Epidermal melanocyte (primary cell): ENCODE measurements around the gene DHPS.
"Not testable (repeated sequence)": the region's sequence is repeated elsewhere in the genome, so short reads cannot be mapped to it uniquely, and the experiment has no call there.

Experiments used
- DNase-seq: peaks from one replicate; pipeline ENCODE4 v3.0.0; 2011; ENCODE audit warnings: low spot score; ENCODE audit not compliant: insufficient read length

Gene DHPS

DNA sequence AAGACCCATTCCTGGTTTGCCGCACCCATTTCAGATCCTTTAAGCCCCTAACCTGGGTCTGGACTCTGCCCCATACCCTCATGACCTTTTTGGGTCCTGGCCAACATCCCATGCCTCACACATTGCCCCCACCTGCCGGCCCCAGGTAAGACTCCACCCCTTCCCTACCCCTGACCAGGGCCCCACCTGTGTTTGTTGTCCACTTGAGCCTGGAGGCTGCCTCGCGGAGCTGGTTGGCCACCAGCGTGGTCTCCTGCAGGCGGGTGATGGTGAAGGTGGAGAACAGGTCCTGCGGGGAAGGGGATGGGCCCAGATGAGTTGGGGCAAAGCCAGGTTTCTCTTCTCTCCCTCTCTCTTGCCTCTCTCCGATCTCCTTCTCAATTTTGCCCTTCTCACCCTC lies 34.6 kb downstream of the DHPS start:
- DNase-seq = no peak

DNA sequence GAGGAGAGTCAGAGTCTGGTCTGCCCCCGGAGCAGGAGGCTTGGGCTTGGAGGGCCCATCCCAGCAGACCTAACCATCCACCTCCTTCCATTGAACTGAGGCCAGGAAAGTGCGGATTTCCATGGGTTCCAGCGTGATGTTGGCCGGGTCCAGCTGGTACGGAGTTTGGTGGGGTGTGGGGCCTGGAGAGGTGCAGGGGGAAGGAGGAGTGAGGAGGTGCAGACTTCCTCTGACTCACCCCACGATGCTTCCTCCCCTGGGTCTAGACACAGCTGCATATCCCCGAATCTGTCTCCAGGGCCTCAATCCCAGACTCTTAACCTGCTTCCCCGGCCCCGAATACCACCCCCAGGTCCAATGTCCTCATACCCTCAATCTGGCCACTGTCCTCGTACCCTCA lies 35.1 kb downstream of the DHPS start:
- DNase-seq = no peak

DNA sequence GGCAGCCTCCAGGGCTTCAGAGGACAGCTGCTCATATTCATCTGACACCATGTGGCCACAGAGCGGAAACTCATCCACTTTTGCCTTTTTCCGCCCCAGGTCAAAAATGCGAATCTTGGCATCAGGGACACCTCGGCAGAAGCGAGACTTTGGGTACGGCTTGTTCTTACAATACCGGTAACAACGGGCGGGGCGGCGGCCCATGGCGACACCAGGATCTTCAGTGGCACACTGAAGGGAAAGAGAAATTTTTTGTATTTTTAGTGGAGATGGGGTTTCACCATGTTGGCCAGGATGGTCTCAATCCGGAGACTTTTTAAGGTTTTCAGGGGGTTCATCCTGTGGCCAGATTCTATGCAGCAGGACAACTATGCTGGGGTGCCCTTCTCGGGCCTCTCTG lies 38.0 kb downstream of the DHPS start:
- DNase-seq = not testable (repeated sequence)

DNA sequence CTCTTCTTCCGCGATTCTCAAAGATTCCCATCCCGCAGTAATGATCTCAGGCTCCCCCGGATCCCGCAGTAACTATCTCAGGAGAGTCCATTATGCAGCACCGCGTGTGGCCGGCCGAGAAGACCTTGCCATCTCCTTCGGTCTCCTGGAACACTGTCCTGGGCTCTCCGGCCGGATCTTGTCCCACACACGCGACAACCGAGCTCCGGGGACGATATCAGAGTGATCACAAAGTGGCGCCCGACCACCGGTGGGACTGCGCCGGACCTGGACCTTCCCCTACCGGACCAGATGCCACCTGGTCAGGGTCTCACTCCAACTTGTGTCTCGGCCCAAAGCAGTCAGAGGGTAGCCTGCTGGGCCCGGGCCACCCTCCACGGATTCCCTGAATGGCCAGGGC lies 39.2 kb downstream of the DHPS start:
- DNase-seq = no peak

DNA sequence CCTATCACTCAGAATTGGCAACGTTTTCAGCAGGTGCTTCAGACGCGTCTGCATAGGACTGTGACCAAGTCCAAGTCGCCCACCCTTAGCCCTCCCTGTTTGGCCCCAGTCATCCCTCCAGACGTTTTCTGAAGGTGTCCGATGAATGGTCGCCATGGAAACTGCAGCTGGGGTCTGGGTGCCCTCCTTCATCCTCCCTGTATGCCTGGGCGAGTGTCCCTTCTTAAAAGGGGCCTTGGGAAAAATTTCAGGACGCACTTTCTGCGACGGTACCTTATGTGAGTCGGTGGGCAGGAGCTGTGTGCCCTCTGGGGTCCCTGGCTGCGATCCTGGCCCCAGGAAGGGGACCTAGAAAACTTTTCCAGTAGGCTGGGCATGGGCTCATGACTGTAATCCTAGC lies 40.2 kb downstream of the DHPS start:
- DNase-seq = no peak

DNA sequence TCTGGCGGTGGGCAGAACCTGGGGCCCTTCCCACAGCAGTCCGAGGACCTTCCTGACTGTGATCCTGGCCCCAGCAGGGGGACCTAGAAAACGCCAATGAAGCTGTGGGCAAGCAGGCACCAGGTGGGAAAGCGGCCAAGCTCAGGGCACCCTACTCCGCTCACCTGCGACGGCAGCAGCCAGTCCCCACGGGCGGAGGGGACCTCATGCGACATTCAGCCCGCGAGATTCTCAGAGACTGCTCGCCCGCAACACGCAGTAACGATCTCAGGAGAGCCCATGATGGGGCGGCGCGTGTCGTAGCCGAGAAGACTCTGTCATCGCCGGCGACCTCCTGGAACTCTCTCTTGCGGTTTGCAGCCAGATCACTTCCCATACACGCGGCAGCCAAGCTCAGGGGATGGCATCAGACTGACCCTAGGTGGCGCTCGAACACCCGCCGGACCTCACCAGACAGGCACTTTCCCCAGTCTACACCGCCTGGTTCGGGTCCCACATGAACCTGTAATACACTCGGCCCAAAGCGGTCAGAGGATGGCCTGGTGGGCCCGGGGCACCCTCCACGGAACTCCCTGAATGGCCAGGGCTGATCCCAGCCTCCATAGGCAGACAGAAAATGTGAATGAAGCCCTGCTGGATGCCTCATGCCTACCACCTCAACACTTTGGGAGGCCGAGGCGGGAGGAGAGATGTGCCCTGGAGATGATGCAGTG lies 41.6 kb downstream of the DHPS start:
- DNase-seq = peak; percentile 75

DNA sequence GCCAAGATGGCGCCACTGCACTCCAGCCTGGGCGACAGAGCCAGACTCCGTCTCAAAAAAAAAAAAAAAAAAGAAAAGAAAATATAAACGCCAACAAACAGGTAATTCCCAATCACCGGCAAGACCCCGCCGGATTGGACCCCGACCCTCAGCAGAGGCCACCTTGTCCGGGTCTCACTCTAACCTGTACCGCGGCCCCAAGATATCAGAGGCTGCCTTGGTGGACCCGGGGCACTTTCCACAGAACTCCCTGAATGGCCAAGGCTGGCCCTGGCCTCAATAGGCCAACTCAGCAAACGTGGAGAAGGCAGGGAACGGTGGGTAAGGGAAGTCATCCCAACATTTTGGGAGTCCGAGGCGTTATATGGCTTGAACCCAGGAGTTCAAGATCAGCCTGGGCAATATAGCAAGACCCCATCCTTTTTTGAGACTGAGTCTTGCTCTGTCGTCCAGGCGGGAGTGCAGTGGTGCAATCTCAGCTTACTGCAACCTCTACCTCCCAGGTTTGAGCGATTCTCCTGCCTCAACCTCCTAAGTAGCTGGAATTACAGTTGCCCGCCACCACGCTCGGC lies 43.0 kb downstream of the DHPS start:
- DNase-seq = no peak

DNA sequence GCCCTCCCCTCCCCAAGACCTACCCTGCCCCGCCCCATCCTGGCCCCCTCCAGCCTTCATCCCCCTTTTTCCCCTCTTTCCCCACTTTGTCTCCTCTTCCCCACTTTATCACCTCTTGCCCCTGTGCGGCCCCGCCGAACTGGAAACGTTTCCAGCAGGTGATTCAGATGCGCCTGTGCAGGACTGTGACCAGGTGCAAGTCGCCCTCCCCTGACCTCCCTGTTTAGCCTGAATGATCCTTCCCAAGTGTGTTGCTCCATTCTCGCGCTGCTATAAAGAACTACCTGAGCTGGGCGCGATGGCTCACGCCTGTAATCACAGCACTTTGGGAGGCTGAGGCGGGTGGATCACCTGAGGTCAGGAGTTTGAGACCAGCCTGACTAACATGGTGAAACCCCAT lies 45.0 kb downstream of the DHPS start:
- no peak for DNase-seq

DNA sequence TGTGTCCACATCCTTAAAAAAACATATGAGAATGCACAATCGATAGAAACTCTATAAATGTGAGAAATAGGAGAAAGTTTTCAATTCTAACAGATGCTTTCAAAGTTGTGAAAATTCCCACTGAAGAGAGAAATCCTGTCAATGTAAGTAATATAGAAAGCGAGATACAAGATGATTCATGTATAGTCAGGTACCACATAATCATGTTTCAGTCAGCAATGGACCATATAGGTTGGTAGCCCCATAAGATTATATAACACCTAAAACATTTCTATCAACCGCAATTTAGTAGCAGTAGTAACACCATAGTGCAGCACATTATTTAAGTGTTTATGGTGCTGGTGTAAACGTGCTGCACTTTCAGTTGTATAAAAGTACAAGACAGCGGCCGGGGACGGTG lies 52.5 kb downstream of the DHPS start:
- no peak for DNase-seq

DNA sequence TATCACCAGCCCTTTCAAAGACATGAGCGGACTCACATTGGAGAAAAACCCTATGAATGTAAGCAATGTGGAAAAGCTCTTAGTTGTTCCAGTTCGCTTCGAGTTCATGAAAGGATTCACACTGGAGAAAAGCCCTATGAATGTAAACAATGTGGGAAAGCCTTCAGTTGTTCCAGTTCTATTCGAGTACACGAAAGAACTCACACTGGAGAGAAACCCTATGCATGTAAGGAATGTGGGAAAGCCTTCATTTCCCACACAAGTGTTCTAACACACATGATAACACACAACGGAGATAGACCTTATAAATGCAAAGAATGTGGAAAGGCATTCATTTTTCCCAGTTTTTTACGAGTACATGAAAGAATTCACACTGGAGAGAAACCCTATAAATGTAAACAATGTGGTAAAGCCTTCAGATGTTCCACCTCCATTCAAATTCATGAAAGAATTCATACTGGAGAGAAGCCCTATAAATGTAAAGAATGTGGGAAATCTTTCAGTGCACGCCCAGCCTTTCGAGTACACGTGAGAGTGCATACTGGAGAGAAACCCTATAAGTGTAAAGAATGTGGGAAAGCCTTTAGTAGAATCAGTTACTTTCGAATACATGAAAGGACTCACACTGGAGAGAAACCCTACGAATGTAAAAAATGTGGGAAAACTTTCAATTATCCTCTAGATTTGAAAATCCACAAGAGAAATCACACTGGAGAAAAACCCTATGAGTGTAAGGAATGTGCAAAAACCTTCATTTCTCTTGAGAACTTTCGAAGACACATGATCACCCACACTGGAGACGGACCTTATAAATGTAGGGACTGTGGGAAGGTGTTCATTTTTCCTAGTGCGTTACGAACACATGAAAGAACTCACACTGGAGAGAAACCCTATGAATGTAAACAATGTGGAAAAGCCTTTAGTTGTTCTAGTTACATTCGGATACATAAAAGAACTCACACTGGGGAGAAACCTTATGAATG lies 53.3 kb downstream of the DHPS start:
- DNase-seq = no peak

DNA sequence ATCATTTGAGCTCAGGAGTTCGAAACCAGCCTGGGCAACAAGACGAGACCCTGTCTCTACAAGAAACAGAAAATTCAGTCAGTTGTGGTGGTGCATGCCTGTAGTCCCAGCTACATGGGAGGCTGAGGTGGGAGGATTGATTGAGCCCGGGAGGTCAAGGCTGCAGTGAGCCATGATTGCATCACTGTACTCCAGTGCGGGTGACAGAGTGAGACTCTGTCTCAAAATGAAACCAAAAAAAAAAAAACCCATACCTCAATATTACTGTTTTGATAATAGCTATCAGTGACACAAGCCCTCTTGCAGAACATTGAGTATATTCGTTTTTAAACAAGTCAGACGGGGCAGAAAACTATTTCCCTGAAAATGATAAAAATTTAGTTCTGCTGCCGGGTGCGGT lies 54.7 kb downstream of the DHPS start:
- DNase-seq = no peak
